ENCODE measurements around the gene CDH13.

- TF ChIP-seq, protein P1, sequence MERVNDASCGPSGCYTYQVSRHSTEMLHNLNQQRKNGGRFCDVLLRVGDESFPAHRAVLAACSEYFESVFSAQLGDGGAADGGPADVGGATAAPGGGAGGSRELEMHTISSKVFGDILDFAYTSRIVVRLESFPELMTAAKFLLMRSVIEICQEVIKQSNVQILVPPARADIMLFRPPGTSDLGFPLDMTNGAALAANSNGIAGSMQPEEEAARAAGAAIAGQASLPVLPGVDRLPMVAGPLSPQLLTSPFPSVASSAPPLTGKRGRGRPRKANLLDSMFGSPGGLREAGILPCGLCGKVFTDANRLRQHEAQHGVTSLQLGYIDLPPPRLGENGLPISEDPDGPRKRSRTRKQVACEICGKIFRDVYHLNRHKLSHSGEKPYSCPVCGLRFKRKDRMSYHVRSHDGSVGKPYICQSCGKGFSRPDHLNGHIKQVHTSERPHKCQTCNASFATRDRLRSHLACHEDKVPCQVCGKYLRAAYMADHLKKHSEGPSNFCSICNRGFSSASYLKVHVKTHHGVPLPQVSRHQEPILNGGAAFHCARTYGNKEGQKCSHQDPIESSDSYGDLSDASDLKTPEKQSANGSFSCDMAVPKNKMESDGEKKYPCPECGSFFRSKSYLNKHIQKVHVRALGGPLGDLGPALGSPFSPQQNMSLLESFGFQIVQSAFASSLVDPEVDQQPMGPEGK (CRISPR knock-in tag; IDR thresholded peaks at IDR 0.05; ENCODE audit: borderline replicate concordance) = no peak
- TF ChIP-seq ESRRG (CRISPR knock-in tag; IDR thresholded peaks at IDR 0.05) = no peak
- no peak for TF ChIP-seq ZNF565 (CRISPR knock-in tag; conservative IDR thresholded peaks at IDR 0.05; ENCODE audit: low read depth)
- no peak for TF ChIP-seq ISL1 (CRISPR knock-in tag; IDR thresholded peaks at IDR 0.05)
- no peak for TF ChIP-seq PPARA (CRISPR knock-in tag; IDR thresholded peaks at IDR 0.05; ENCODE audit: borderline replicate concordance)
- no peak for TF ChIP-seq RARB (CRISPR knock-in tag; IDR thresholded peaks at IDR 0.05)
- no peak for TF ChIP-seq BACH2 (CRISPR knock-in tag; IDR thresholded peaks at IDR 0.05; ENCODE audit: borderline replicate concordance)
- TF ChIP-seq, protein P2, sequence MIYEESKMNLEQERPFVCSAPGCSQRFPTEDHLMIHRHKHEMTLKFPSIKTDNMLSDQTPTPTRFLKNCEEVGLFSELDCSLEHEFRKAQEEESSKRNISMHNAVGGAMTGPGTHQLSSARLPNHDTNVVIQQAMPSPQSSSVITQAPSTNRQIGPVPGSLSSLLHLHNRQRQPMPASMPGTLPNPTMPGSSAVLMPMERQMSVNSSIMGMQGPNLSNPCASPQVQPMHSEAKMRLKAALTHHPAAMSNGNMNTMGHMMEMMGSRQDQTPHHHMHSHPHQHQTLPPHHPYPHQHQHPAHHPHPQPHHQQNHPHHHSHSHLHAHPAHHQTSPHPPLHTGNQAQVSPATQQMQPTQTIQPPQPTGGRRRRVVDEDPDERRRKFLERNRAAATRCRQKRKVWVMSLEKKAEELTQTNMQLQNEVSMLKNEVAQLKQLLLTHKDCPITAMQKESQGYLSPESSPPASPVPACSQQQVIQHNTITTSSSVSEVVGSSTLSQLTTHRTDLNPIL (CRISPR knock-in tag; IDR thresholded peaks at IDR 0.05; ENCODE audit: low read depth) = no peak
These were observed 89.6 kb downstream of the CDH13 start for GRCh38 chr16:82716361-82716855.

Measured in SK-N-SH treated with all-trans-retinoic acid at 6 μM for 48 hours (cell line).